Measurements from ENCODE around the gene HIPK2.
"Not testable (repeated sequence)": the region's sequence is repeated elsewhere in the genome, so short reads cannot be mapped to it uniquely, and the experiment has no call there.

The HIPK2 gene

DNA sequence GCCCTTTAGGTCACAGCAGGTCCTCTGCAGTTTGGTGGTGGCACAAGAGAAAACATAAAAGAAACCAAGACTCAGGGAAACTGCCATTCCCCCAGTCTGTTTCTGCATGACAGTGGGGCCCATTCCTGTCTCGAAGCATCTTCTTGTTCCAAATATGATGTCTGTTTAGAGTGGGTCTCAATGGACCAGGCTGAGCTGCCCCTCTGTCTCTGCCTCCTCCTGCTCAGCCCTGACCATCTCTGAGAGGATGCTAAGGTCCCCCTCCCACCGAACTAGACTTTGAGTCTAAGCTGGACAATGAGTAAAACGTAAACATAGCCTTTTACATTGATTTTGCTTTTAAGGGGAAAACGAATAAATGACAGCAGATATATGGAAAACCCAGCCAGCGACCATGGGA is 213.9 kb downstream of the HIPK2 start:
- no peak overlapping the region for H3K4me3 ChIP-seq
- peaks cover 18% of the 10 kb centered on the region for H3K4me1 ChIP-seq
- no peak overlapping the region for H3K4me2 ChIP-seq
- no peaks in the 10 kb centered on the region for H4K20me1 ChIP-seq
- H3K36me3 ChIP-seq = peaks cover 53% of the 10 kb centered on the region
- H3K9ac ChIP-seq = no peak overlapping the region
- H3K9me3 ChIP-seq = 0 out of 2 replicates have a peak, but pooled peaks cover 6% of the 10 kb centered on the region
- no peaks in the 10 kb centered on the region for H3K27me3 ChIP-seq
- TF ChIP-seq Cebpa-rat (IDR thresholded peaks at IDR 0.05) = no peak
- no peak overlapping the region for H3K27ac ChIP-seq

GRCh38 chr7:139562961-139563565 is 214.7 kb downstream of the HIPK2 start:
- Histone ChIP-seq H3K36me3 (peaks cover 45% of the 10 kb centered on the region), H3K4me2 (peak overlapping the region; percentile 40), H3K27me3 (no peaks in the 10 kb centered on the region), H3K9me3 (0 out of 2 replicates have a peak, but pooled peaks cover 6% of the 10 kb centered on the region), H3K9ac (no peak overlapping the region), H3K4me3 (no peak overlapping the region), H3K27ac (no peak overlapping the region), H3K4me1 (peaks cover 18% of the 10 kb centered on the region), H4K20me1 (no peaks in the 10 kb centered on the region)
- no peak for TF ChIP-seq Cebpa-rat (IDR thresholded peaks at IDR 0.05)

DNA sequence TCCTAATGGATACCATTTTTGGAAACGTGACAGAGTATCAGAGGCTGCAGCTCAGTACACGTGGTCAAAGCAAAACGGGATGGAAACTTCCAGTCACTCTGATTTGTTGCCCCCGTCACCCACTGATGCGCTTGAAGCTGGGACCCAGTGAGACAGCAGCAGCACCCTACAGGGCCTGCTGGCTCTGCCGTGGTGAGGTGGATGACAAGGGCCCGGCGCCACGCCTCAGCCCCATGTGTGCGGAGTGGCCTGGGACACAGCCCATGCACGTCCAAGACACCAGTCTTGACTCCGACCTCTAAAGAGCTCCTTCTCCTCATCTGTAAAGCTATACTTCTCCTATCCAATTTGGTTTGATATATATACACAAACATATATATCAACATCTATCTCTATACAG is 215.3 kb downstream of the HIPK2 start:
- no peak overlapping the region for H3K9ac ChIP-seq
- H3K4me3 ChIP-seq = no peak overlapping the region
- no peaks in the 10 kb centered on the region for H3K27me3 ChIP-seq
- H3K36me3 ChIP-seq = peaks cover 39% of the 10 kb centered on the region
- H3K9me3 ChIP-seq = 0 out of 2 replicates have a peak, but pooled peaks cover 6% of the 10 kb centered on the region
- no peak for TF ChIP-seq Cebpa-rat (IDR thresholded peaks at IDR 0.05)
- H4K20me1 ChIP-seq = no peaks in the 10 kb centered on the region
- no peak overlapping the region for H3K4me2 ChIP-seq
- peaks cover 18% of the 10 kb centered on the region for H3K4me1 ChIP-seq
- no peak overlapping the region for H3K27ac ChIP-seq

GRCh38 chr7:139560678-139561077 is 217.1 kb downstream of the HIPK2 start:
- Histone ChIP-seq H3K27ac (no peak overlapping the region), H3K4me2 (no peak overlapping the region), H3K4me1 (peaks cover 11% of the 10 kb centered on the region), H3K27me3 (no peaks in the 10 kb centered on the region), H4K20me1 (no peaks in the 10 kb centered on the region), H3K4me3 (no peak overlapping the region), H3K9ac (no peak overlapping the region), H3K9me3 (0 out of 2 replicates have a peak, but pooled peaks cover 6% of the 10 kb centered on the region), H3K36me3 (peaks cover 28% of the 10 kb centered on the region; the same call in 1 of the 2 replicates)
- TF ChIP-seq Cebpa-rat (IDR thresholded peaks at IDR 0.05) = no peak

DNA sequence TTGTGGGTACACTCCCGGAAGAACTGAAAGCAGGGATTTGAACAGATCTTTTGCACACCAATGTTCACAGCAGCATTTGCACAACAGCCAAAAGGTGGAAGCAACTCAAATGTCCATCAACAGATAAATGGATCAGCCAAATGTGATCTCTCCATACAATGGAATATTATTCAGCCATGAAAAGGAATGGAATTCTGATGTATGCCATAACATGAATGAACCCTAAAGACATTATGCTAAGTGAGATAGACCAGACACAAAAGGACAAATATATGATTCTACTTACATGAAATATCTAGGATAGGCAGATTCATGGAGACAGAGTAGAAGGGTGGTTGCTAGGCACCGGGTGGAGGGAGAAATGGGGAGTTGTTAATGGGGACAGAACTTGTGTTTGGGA is 217.6 kb downstream of the HIPK2 start:
- Histone ChIP-seq H3K27ac (no peak overlapping the region), H3K36me3 (peaks cover 28% of the 10 kb centered on the region; the same call in 1 of the 2 replicates), H3K27me3 (no peaks in the 10 kb centered on the region), H3K4me2 (no peak overlapping the region), H3K4me3 (no peak overlapping the region), H3K9ac (no peak overlapping the region), H3K9me3 (0 out of 2 replicates have a peak, but pooled peaks cover 6% of the 10 kb centered on the region), H3K4me1 (peaks cover 11% of the 10 kb centered on the region), H4K20me1 (no peaks in the 10 kb centered on the region)
- TF ChIP-seq Cebpa-rat (IDR thresholded peaks at IDR 0.05) = no peak

GRCh38 chr7:139559364-139560105 is 218.3 kb downstream of the HIPK2 start:
- no peak overlapping the region for H3K9ac ChIP-seq
- no peak for TF ChIP-seq Cebpa-rat (IDR thresholded peaks at IDR 0.05)

GRCh38 chr7:139557857-139558581 is 219.8 kb downstream of the HIPK2 start:
- Histone ChIP-seq H3K4me3 (no peak overlapping the region), H3K4me2 (no peak overlapping the region), H3K4me1 (peaks cover 6% of the 10 kb centered on the region), H3K27ac (no peak overlapping the region), H3K36me3 (peaks cover 20% of the 10 kb centered on the region; the same call in 1 of the 2 replicates), H4K20me1 (no peaks in the 10 kb centered on the region), H3K27me3 (no peaks in the 10 kb centered on the region), H3K9me3 (0 out of 2 replicates have a peak, but pooled peaks cover 6% of the 10 kb centered on the region), H3K9ac (no peak overlapping the region)
- TF ChIP-seq Cebpa-rat (IDR thresholded peaks at IDR 0.05) = no peak

More at GRCh38 chr7:139559364-139560105, 218.3 kb downstream of the HIPK2 start:
- no peak overlapping the region for H3K27ac ChIP-seq
- peaks cover 11% of the 10 kb centered on the region for H3K4me1 ChIP-seq
- H3K9me3 ChIP-seq = 0 out of 2 replicates have a peak, but pooled peaks cover 6% of the 10 kb centered on the region
- H3K36me3 ChIP-seq = peaks cover 28% of the 10 kb centered on the region; the same call in 1 of the 2 replicates
- H3K27me3 ChIP-seq = no peaks in the 10 kb centered on the region
- no peaks in the 10 kb centered on the region for H4K20me1 ChIP-seq
- H3K4me2 ChIP-seq = no peak overlapping the region
- no peak overlapping the region for H3K4me3 ChIP-seq

DNA sequence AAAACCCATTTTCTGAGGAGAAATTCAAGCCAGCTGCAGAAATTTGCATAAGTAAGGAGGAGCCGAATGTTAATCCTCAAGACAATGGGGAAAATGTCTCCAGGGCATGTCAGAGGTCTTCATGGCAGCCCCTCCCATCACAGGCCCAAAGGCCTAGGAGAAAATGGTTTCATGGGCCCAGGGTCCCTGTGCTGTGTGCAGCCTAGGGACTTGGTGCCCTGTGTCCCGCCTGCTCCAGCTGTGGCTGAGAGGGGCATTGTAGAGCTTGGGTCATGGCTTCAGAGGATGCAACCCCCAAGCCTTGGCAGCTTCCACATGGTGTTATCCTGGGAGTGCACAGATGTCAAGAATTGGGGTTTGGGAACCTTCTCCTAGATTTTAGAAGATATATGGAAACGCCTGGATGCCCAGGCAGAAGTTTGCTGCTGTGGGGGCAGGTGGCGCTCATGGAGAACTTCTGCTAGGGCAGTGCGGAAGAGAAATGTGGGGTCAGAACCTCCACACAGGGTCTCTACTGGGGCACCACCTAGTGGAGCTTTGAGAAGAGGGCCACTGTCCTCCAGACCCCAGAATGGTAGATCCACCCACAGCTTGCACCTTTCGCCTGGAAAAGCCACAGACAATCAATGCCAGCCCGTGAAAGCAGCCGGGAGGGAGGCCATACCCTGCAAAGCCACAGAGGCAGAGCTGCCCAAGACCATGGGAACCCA is 223.7 kb downstream of the HIPK2 start:
- H3K4me3 ChIP-seq, H3K9ac ChIP-seq, H3K27me3 ChIP-seq, H3K4me2 ChIP-seq, H3K9me3 ChIP-seq, H3K27ac ChIP-seq, H3K36me3 ChIP-seq, H4K20me1 ChIP-seq, H3K4me1 ChIP-seq: not testable (repeated sequence)

DNA sequence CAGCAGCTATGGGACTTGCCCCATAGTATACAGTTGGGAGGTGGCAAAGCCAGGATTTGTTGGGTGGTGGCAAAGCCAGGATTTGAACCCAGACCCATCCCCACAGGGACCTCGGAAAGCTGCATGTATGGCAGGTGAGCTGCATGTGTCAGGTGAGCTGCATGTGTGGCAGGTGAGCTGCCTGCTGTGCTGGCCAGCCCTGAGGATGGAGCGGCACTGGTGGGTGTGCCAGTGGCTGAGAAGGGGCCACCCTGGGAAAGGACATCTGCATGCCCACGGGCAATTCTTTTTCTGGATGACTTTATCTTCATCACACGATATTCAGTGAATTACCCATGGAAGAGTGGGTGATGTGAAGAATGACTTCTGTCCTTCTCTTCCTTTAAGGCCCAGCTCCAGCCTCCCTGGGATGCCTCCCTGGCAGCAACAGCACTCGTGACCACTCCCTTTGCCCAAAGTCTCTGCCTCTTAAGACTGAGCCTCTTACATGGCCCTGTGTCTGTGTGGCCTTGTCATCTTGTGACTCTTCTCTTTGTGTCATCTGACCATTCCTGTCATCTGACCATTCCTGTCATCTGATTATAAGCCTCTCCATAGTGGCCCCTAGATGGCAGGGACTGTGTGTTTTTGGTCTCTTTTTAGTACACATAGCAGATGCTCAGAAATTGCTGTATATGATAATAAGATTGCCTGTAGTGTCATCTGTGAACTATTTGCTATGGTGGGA is 229.3 kb downstream of the HIPK2 start:
- Histone ChIP-seq H3K27me3 (no peaks in the 10 kb centered on the region), H3K36me3 (no peaks in the 10 kb centered on the region), H3K4me2 (no peak overlapping the region), H3K9ac (no peak overlapping the region), H3K4me1 (no peaks in the 10 kb centered on the region), H3K27ac (no peak overlapping the region), H3K4me3 (no peak overlapping the region), H4K20me1 (no peaks in the 10 kb centered on the region), H3K9me3 (no peaks in the 10 kb centered on the region)
- no peak for TF ChIP-seq Cebpa-rat (IDR thresholded peaks at IDR 0.05)

Data from BLaER1 (cell line).